SJCRH30 (cell line): Measurements from ENCODE around the gene TOMM20. TPM values are rescaled to one million over a fixed set of nuclear protein-coding genes. Genes with fewer than 3 reads are reported as not detected.

Experiments
- DNase-seq, 2 experiments: peaks; one replicate each; pipeline ENCODE4 v3.0.0-alpha.2; 2015 to 2020
- H3K27ac ChIP-seq: fragments of 250-450 bp; sonication (Bioruptor Pico); 2 replicates; pipeline ENCODE4 v1.5.1; 2020; ENCODE audit warnings: mild to moderate bottlenecking, moderate library complexity
- H3K27me3 ChIP-seq: fragments of 250-450 bp; sonication (Bioruptor Pico); 2 replicates; pipeline ENCODE4 v1.5.1; 2020; ENCODE audit warnings: mild to moderate bottlenecking, moderate library complexity
- H3K36me3 ChIP-seq: fragments of 250-450 bp; sonication (Bioruptor Pico); 2 replicates; pipeline ENCODE4 v1.5.1; 2020; ENCODE audit warnings: mild to moderate bottlenecking, moderate library complexity
- H3K4me1 ChIP-seq: fragments of 250-450 bp; sonication (Bioruptor Pico); 2 replicates; pipeline ENCODE4 v1.5.1; 2020; ENCODE audit warnings: mild to moderate bottlenecking, moderate library complexity
- H3K4me3 ChIP-seq: fragments of 250-450 bp; sonication (Bioruptor Pico); 2 replicates; pipeline ENCODE4 v1.5.1; 2020; ENCODE audit warnings: mild to moderate bottlenecking, moderate library complexity
- H3K9me3 ChIP-seq: fragments of 250-450 bp; sonication (Bioruptor Pico); replicated peaks from 2 replicates; pipeline ENCODE4 v1.5.1; 2020; ENCODE audit warnings: mild to moderate bottlenecking, moderate library complexity
- total RNA-seq: library from RNA; depleted of rRNA; stranded (reverse); fragments of >200 nt; shearing (Covaris generic); gene quantifications from 2 replicates; pipeline ENCODE4 v1.2.3, GENCODE V29; 2014

TOMM20 gene
- total RNA-seq, 1 experiment from 2014 or later, result 157 TPM

GRCh38 chr1:235151033-235151432 lies 22.4 kb upstream of the TOMM20 start:
- no peak overlapping the region for H3K27ac ChIP-seq
- H3K4me3 ChIP-seq, result no peak overlapping the region
- no peaks in the 10 kb centered on the region for H3K9me3 ChIP-seq
- H3K36me3 ChIP-seq, result peaks cover 77% of the 10 kb centered on the region
- H3K4me1 ChIP-seq, result no peaks in the 10 kb centered on the region
- DNase-seq, result no peak
- H3K27me3 ChIP-seq, result no peaks in the 10 kb centered on the region

DNA sequence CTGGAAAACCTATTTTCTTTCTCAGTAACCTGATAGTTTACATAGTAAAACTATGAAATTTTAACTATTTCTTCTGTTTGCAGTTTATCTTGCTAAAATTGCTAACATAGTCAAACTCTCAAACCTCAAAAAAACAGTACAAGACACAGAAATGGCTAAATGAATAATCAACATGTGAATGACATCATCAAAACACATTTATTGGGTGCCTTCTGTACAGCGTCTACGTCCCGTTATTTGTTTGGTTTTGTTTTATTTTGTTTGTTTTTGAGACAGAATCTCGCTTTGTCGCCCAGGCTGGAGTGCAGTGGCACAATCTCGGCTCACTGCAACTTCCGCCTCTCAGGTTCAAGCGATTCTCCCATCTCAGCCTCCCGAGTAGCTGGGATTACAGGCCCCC lies 21.2 kb upstream of the TOMM20 start:
- Histone ChIP-seq H3K36me3 (peaks cover 78% of the 10 kb centered on the region), H3K27ac (no peak overlapping the region), H3K9me3 (no peaks in the 10 kb centered on the region), H3K4me1 (no peaks in the 10 kb centered on the region), H3K4me3 (no peak overlapping the region), H3K27me3 (no peaks in the 10 kb centered on the region)
- DNase-seq, result no peak

DNA sequence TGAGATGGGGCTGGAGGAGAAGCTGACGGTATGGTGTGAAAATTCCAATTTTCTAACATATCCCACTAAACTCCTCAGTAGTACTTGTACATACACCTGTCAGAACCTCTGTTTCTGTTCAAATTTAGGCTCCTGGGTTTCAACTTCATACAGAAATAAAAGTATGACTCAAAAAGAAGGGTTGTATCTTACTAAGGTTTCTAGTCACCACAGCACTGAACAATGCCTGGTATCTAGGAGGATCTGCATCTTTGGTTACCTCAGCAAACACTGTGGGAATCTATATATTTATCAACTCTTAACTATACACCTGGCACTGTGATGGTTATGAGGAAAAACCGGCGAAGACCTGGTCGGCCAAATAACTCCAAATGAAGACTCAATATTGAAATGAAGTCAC lies 18.6 kb upstream of the TOMM20 start:
- DNase-seq, result no peak
- Histone ChIP-seq H3K4me1 (no peaks in the 10 kb centered on the region), H3K4me3 (no peak overlapping the region), H3K36me3 (peaks cover 68% of the 10 kb centered on the region), H3K9me3 (no peaks in the 10 kb centered on the region), H3K27ac (no peak overlapping the region), H3K27me3 (no peaks in the 10 kb centered on the region)

GRCh38 chr1:235145639-235146038 lies 17.0 kb upstream of the TOMM20 start:
- H3K27ac ChIP-seq, result no peak overlapping the region
- no peaks in the 10 kb centered on the region for H3K27me3 ChIP-seq
- H3K9me3 ChIP-seq, result no peaks in the 10 kb centered on the region
- H3K4me3 ChIP-seq, result no peak overlapping the region
- H3K36me3 ChIP-seq, result peaks cover 59% of the 10 kb centered on the region
- no peak for DNase-seq
- H3K4me1 ChIP-seq, result no peaks in the 10 kb centered on the region

GRCh38 chr1:235142991-235143390 lies 14.4 kb upstream of the TOMM20 start:
- Histone ChIP-seq H3K4me3 (no peak overlapping the region), H3K27ac (no peak overlapping the region), H3K36me3 (peaks cover 37% of the 10 kb centered on the region), H3K4me1 (no peaks in the 10 kb centered on the region), H3K9me3 (no peaks in the 10 kb centered on the region), H3K27me3 (no peaks in the 10 kb centered on the region)
- no peak for DNase-seq

DNA sequence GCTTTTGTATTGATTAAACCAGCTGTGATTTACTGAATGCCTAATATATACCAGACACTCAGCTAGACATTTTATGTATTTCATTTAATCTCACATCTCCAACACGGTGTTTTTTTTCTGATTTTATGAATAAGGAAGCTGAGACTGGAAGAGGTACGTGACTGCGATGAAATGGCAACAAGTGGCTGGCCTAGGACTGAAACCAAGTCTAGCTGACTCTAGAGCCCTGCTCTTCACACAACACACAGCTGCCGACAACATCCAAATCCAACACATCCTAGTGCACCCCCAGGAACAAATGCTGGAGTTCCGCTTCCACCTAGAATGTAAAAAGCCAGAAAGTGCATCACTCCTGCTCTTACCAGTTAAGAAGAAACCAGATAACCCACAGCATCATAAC lies 10.7 kb upstream of the TOMM20 start:
- Histone ChIP-seq H3K36me3 (peaks cover 41% of the 10 kb centered on the region), H3K4me3 (no peak overlapping the region), H3K4me1 (no peaks in the 10 kb centered on the region), H3K27ac (no peak overlapping the region), H3K9me3 (no peaks in the 10 kb centered on the region), H3K27me3 (no peaks in the 10 kb centered on the region)
- DNase-seq, result no peak

- Histone ChIP-seq H3K27me3 (no peaks in the 10 kb centered on the region), H3K4me1 (no peaks in the 10 kb centered on the region), H3K9me3 (no peaks in the 10 kb centered on the region), H3K27ac (peak overlapping the region; percentile 8; the same call in 1 of the 2 replicates), H3K4me3 (no peak overlapping the region), H3K36me3 (peaks cover 41% of the 10 kb centered on the region)
- DNase-seq, result peak in 1 of 2 experiments; percentile 9
Measured at GRCh38 chr1:235138821-235139220, 10.2 kb upstream of the TOMM20 start.

- H3K36me3 ChIP-seq, result peaks cover 38% of the 10 kb centered on the region
- H3K9me3 ChIP-seq, result no peaks in the 10 kb centered on the region
- DNase-seq, result peak in 1 of 2 experiments; percentile 19
- no peak overlapping the region for H3K4me3 ChIP-seq
- H3K27me3 ChIP-seq, result no peaks in the 10 kb centered on the region
- H3K4me1 ChIP-seq, result no peaks in the 10 kb centered on the region
- no peak overlapping the region for H3K27ac ChIP-seq
Measured at GRCh38 chr1:235136111-235136510, 7.5 kb upstream of the TOMM20 start.

GRCh38 chr1:235134171-235134570 lies 5.5 kb upstream of the TOMM20 start:
- no peaks in the 10 kb centered on the region for H3K27me3 ChIP-seq
- DNase-seq, result no peak
- no peaks in the 10 kb centered on the region for H3K9me3 ChIP-seq
- H3K4me1 ChIP-seq, result no peaks in the 10 kb centered on the region
- H3K27ac ChIP-seq, result no peak overlapping the region
- no peak overlapping the region for H3K4me3 ChIP-seq
- H3K36me3 ChIP-seq, result peaks cover 38% of the 10 kb centered on the region

DNA sequence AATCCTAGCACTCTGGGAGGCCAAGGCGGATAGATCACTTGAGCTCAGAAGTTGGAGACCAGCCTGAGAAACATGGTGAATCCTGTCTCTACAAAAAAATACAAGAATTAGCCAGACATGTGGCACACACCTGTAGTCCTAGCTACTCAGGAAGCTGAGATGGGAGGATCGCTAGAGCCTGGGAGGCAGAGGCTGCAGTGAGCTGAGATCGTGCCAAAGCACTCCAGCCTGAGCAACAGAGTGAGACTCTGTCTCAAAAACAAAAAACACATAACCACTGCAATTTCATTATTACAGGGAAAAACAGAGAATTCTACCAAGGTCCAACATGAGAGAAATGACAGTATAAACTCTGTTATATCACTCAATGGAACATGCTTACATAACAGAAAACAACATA lies 4.4 kb upstream of the TOMM20 start:
- H3K27ac ChIP-seq, result no peak overlapping the region
- no peaks in the 10 kb centered on the region for H3K27me3 ChIP-seq
- no peaks in the 10 kb centered on the region for H3K4me1 ChIP-seq
- peaks cover 38% of the 10 kb centered on the region for H3K36me3 ChIP-seq
- H3K4me3 ChIP-seq, result no peak overlapping the region
- no peaks in the 10 kb centered on the region for H3K9me3 ChIP-seq
- DNase-seq, result no peak

GRCh38 chr1:235131961-235132360 lies 3.3 kb upstream of the TOMM20 start:
- H3K27ac ChIP-seq, result no peak overlapping the region
- H3K4me1 ChIP-seq, result no peaks in the 10 kb centered on the region
- no peaks in the 10 kb centered on the region for H3K27me3 ChIP-seq
- no peaks in the 10 kb centered on the region for H3K9me3 ChIP-seq
- no peak for DNase-seq
- peaks cover 35% of the 10 kb centered on the region for H3K36me3 ChIP-seq
- no peak overlapping the region for H3K4me3 ChIP-seq

GRCh38 chr1:235130766-235131270 lies 2.2 kb upstream of the TOMM20 start:
- Histone ChIP-seq H3K36me3 (peaks cover 34% of the 10 kb centered on the region), H3K4me3 (no peak overlapping the region), H3K4me1 (no peaks in the 10 kb centered on the region), H3K27me3 (no peaks in the 10 kb centered on the region), H3K9me3 (no peaks in the 10 kb centered on the region), H3K27ac (no peak overlapping the region)
- no peak for DNase-seq

GRCh38 chr1:235129774-235130570 lies 1.3 kb upstream of the TOMM20 start:
- Histone ChIP-seq H3K27ac (no peak overlapping the region), H3K36me3 (peaks cover 32% of the 10 kb centered on the region), H3K4me3 (no peak overlapping the region), H3K9me3 (no peaks in the 10 kb centered on the region), H3K27me3 (no peaks in the 10 kb centered on the region), H3K4me1 (no peaks in the 10 kb centered on the region)
- DNase-seq, result no peak

DNA sequence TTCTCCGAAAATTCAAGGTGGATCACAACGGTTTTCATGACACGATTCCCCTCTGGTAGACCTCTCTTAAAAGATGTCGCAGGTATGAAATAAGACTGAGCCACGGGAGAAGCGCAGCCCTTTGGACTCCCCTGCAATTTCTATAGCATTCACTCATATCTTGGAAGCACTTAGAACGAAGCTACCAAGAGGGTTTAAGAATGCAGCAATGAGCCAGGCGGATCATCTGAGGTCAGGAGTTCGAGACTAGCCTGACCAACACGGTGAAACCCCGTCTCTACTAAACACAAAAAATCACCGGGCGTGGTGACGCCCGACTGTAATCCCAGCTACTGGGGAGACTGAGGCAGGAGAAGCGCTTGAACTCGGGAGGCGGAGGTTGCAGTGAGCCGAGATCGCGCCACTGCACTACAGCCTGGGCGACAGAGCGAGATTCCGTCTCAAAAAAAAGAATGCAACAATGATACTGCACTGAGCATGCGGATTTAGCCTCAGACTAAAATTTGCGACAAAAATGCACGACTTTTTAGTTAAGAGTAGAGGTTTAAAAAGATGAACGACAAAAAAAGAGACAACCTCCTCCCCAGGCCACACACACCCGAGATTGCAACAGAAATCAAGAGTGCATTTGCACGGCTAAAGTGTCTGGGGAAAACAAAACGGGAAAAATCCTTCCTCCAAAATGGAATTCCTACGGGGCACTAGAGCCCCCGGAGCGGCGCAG lies 743 bp downstream of the TOMM20 start:
- Histone ChIP-seq H3K4me1 (no peaks in the 10 kb centered on the region), H3K36me3 (peaks cover 40% of the 10 kb centered on the region)
- DNase-seq, result peak in 1 of 2 experiments; percentile 22

DNA sequence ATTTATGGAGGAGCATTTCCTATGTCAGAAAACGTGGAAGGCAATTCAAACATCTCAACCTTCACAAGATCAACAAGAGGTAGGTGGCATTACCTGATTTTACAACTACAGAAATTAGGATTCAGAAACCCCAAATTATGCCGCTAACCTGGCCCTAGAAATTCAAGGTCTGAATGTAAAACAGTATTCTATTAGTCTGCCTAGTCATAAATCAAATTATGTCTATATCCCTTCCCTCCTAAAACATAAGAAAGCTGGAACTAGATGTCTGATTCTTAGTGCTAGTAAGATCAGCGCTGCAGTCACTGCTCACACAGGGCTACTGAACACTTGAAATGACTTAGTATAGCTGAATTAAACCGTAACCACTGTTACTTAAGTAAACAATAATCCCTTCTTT lies 1.4 kb downstream of the TOMM20 start:
- peak in 1 of 2 experiments; percentile 26 for DNase-seq
- Histone ChIP-seq H3K9me3 (no peaks in the 10 kb centered on the region), H3K4me1 (no peaks in the 10 kb centered on the region), H3K36me3 (peaks cover 41% of the 10 kb centered on the region), H3K27ac (peak overlapping the region; percentile 87; the same call in 1 of the 2 replicates), H3K4me3 (peak overlapping the region; percentile 87), H3K27me3 (no peaks in the 10 kb centered on the region)

More for the DNA sequence above, 743 bp downstream of the TOMM20 start:
- Histone ChIP-seq H3K27me3 (no peaks in the 10 kb centered on the region), H3K4me3 (peak overlapping the region; percentile 87), H3K9me3 (no peaks in the 10 kb centered on the region), H3K27ac (peak overlapping the region; percentile 87)
